Measurements from ENCODE around the gene TRAPPC6A. TPM values are rescaled to one million over a fixed set of nuclear protein-coding genes. Genes with fewer than 3 reads are reported as not detected.

Gene TRAPPC6A, protein sequence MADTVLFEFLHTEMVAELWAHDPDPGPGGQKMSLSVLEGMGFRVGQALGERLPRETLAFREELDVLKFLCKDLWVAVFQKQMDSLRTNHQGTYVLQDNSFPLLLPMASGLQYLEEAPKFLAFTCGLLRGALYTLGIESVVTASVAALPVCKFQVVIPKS
- total RNA-seq (2014; rRNA removed; shearing (Covaris generic)): 6.9 TPM in 2 replicates

- no peak for DNase-seq (ENCODE audit: low spot score)
These were observed at the start of gene TRAPPC6A for GRCh38 chr19:45177817-45178261. TRAPPC6A (minus strand) TSS chr19:45178237; CDS start chr19:45178218, 19 bp downstream.

GRCh38 chr19:45224645-45225044, 46.6 kb upstream of the TRAPPC6A start:
- no peak for DNase-seq (ENCODE audit: low spot score)

DNA sequence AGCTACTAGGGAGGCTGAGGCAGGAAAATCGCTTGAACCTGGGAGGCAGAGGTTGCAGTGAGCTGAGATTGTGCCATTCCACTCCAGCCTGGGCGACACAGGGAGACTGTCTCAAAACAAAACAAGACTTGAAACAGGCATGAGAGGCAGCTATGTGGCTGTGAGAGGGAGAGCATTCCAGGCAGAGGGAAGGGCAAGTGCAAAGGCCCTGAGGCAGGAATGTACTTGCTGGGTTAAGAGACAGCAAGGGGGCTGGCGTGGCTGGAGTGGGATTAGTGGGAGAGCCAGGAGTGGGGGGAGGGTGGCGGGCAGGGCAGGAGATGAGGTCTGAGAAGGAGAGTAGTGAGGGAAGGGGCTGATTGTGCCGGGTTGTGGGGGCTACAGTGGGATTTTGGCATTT, 45.8 kb upstream of the TRAPPC6A start:
- no peak for DNase-seq (ENCODE audit: low spot score)

DNA sequence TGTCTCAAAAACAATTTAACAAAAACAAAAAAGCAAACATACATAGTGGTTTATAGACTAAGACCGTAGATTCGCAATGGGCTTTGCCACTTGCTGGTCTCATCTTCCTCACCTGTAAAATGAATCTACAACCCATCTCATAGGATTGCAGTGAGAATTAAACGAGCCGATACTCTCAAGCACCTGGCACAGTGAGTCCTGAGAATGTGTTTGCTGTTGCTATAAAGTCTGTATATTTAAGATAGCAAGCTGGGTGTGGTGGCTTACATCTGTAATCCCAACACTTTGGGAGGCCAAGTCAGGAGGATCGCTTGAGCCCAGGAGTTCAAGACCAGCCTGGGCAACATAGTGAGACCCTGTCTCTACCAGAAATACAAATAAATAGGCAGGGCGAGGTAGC, 44.7 kb upstream of the TRAPPC6A start:
- no peak for DNase-seq (ENCODE audit: low spot score)

DNA sequence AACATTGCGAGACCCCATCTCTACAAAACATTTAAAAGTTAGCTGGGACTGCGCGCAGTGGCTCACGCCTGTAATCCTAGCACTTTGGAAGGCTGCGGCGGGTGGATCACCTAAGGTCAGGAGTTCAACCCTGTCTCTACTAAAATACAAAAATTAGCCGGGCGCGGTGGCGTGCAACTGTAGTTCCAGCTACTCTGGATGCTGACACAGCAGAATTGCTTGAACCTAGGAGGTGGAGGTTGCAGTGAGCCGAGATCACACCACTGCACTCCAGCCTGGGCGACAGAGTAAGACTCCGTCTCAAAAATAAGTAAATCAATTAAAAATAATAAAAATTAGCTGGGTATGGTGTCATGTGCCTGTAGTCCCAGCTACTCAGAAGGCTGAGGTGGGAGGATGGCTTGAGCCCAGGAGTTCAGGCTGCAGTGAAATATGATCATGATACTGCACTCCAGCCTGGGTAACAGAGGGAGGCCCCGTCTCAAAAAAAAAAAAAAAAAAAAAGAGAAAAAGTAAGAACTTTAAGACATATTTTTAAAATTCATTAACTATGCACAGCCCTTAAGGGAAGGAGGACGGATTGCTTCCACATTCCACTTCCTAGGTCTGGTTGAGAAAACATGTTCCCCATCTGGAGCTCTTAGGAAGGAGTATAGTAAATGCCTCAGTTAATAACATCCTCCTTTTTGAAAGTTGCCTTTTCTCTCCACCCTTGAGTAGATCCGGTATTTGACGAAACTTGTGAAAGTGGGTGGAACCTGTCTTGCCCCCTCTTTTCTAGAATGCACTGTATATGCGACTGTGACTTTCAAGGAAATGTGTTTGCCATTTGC, 41.1 kb upstream of the TRAPPC6A start:
- no peak for DNase-seq (ENCODE audit: low spot score)

GRCh38 chr19:45218426-45218825, 40.4 kb upstream of the TRAPPC6A start:
- DNase-seq (ENCODE audit: low spot score): no peak

DNA sequence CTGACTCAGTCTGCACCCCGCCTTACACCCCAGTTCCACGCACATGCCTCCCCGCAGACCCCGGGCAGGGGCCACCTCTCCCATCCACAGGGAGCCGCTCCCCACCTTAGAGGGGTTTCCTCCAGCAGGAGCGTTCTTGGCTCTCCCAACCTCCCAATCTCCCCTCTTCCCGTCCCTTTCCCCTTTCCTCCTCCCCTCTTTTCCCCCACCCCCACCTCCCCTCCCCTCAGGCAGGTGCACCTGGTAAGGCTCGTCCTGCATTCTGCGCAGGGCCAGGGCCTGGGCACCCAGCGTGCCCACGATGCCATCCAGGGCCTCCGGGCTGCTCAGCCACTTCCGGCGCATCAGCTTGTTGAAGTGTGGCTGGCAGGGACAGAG, 39.9 kb upstream of the TRAPPC6A start:
- no peak for DNase-seq (ENCODE audit: low spot score)

DNA sequence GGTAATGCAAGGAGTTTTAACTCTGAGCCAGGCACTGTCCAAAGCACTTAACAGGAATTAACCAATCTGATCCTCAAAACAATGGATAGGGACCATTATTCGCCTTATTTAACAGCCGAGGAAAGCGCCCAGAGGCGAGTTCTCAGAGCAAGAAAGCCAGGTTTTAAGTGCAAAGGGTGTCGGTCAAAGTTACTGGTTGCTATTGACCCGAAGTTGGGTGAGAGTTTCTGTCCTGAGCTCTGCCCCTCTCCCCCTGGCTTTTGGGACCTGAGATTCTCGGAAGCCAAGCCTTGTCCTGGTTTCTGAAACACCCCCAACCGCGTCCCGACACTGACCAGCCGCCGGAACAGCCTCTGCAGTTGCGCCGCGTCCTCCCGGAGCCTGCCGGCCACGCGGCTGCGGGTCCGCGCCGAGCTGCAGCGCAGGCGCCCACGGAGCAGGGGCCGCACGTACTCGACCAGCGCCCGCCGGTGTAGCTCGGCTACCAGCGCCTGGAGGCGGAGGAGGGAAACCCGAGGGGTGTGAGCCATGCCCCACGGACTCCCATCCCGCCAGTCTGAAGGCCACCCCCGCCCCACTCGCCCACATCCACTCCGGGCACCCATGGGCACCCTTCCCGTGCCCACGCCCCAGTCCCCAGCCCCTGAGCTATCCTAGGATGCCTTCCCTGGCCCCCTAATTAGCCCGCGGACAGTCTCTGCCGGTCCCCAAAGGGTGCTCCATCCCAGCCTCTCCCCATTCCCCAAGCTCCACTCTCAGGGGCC, 39.3 kb upstream of the TRAPPC6A start:
- DNase-seq (ENCODE audit: low spot score): no peak

- no peak for DNase-seq (ENCODE audit: low spot score)
These were observed 38.6 kb upstream of the TRAPPC6A start for GRCh38 chr19:45216667-45217066.

GRCh38 chr19:45215391-45216191, 37.6 kb upstream of the TRAPPC6A start:
- no peak for DNase-seq (ENCODE audit: low spot score)

- DNase-seq (ENCODE audit: low spot score): no peak
These were observed 35.0 kb upstream of the TRAPPC6A start for GRCh38 chr19:45213031-45213430.

GRCh38 chr19:45211751-45212381, 33.8 kb upstream of the TRAPPC6A start:
- DNase-seq (ENCODE audit: low spot score): peak; percentile 11

DNA sequence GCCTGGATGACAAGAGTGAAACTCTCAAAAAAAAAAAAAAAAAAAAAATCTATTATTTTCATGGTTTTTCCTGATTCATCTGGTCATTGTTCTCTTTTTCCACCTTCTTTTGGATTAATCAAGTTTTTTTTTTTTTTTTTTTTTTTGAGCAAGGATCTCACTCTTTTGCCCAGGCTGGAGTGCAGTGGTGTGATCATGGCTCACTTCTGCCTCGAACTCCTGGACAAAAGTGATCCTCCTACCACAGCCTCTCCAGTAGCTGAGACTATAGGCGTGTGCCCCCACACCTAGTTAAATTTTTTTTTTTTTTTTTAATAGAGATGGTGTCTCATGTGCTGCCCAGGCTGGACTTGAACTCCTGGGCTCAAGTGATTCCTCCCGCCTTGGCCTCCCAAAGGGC, 28.3 kb upstream of the TRAPPC6A start:
- DNase-seq (ENCODE audit: low spot score): no peak

DNA sequence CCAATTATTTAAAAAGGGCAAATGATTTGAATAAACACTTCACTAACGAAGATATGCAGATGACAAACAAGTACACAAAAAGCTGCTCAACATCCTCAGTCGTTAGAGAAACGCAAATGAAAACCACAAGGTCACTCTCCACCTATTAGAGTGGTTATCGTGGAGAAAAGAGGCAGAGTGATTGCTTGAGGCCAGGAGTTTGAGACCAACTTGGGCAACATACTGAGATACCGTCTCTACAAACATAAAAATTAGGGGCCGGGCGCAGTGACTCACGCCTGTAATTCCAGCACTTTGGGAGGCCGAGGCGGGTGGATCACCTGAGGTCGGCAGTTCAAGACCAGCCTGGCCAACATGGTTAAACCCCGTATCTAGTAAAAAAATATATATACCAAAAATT, 27.8 kb upstream of the TRAPPC6A start:
- no peak for DNase-seq (ENCODE audit: low spot score)

DNA sequence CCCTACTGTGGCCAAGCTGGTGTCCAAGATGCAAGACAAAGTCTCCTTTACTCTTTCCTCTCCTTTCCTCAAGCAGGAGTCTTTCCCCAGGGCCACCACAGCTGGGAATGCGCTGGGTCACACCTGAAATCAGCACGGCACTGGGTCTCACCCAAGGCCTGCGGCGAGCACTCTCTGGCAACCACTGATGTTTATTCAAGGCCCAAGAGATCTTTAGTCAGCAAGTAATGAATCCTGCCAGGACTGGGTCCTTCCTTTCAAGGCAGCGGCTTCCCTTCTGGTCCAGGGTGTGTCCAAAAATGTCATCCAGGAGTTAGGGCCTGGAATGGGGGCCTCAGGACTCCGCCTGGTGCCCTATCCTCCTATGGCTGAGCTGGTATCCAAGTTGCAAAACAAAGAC, 24.6 kb upstream of the TRAPPC6A start:
- DNase-seq (ENCODE audit: low spot score): no peak

GRCh38 chr19:45200568-45200967, 22.5 kb upstream of the TRAPPC6A start:
- DNase-seq (ENCODE audit: low spot score): no peak

DNA sequence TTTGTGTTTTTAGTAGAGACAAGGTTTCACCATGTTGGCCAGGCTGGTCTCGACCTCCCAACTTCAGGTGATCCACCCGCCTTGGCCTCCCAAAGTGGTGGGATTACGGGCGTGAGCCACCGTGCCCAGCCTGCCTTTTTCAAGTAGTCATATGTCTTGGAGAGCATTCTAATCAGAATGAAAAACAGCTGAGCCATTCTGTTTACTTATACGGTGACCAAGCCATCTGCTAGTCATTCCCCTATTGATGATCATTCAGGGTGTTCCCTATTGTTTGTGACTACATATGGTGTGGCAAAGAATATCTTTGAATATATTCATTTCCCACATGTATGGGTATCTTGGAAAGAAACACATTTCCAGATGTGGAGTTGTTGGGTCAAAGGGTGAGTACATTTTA, 17.7 kb upstream of the TRAPPC6A start:
- no peak for DNase-seq (ENCODE audit: low spot score)

GRCh38 chr19:45191375-45191774, 13.3 kb upstream of the TRAPPC6A start:
- DNase-seq (ENCODE audit: low spot score): no peak

GRCh38 chr19:45189971-45190370, 11.9 kb upstream of the TRAPPC6A start:
- DNase-seq (ENCODE audit: low spot score): no peak

- DNase-seq (ENCODE audit: low spot score): no peak
These were observed 9.5 kb upstream of the TRAPPC6A start for GRCh38 chr19:45187421-45188100.
